ENCODE data around the gene JMJD4.

The JMJD4 gene

GRCh38 chr1:227732586-227733308 is 2.4 kb downstream of the JMJD4 start:
- no peak overlapping the region for H3K4me3 ChIP-seq (ENCODE audit: low read length)
- no peak for TF ChIP-seq CTCF (IDR thresholded peaks at IDR 0.05; ENCODE audit: insufficient read depth, low read depth, low read length, missing control alignments)
- DNase-seq (ENCODE audit: low read depth): no peak

GRCh38 chr1:227731696-227732585 is 3.2 kb downstream of the JMJD4 start:
- H3K4me3 ChIP-seq (ENCODE audit: low read length): no peak overlapping the region
- no peak for TF ChIP-seq CTCF (IDR thresholded peaks at IDR 0.05; ENCODE audit: insufficient read depth, low read depth, low read length, missing control alignments)
- DNase-seq (ENCODE audit: low read depth): no peak

DNA sequence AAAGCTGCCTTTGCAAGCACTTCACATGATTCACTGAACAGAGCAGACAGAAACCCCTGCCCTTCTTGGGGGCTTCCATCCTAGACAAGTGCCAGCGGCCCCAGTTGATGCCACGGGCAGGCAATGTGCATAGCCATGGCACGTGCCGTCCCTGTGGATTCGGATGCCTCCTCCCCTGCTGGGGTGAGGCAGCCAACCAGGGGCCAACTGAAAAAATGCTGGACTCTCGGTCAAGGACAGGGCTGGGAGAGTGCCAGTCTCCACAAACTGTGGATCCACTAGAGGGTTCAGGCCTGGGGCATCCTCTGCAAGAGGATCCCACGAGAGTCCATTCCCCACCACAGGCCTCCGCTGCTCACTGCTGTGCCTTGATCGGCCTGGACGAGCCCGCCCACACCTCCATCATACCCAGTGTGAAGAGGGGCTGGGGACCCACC is 3.8 kb downstream of the JMJD4 start:
- no peak for DNase-seq (ENCODE audit: low read depth)
- TF ChIP-seq CTCF (IDR thresholded peaks at IDR 0.05; ENCODE audit: insufficient read depth, low read depth, low read length, missing control alignments): no peak
- H3K4me3 ChIP-seq (ENCODE audit: low read length): no peak overlapping the region

- no peak for TF ChIP-seq CTCF (IDR thresholded peaks at IDR 0.05; ENCODE audit: insufficient read depth, low read depth, low read length, missing control alignments)
- no peak for DNase-seq (ENCODE audit: low read depth)
- no peak overlapping the region for H3K4me3 ChIP-seq (ENCODE audit: low read length)
Measured at GRCh38 chr1:227730630-227731151, 4.4 kb downstream of the JMJD4 start.

DNA sequence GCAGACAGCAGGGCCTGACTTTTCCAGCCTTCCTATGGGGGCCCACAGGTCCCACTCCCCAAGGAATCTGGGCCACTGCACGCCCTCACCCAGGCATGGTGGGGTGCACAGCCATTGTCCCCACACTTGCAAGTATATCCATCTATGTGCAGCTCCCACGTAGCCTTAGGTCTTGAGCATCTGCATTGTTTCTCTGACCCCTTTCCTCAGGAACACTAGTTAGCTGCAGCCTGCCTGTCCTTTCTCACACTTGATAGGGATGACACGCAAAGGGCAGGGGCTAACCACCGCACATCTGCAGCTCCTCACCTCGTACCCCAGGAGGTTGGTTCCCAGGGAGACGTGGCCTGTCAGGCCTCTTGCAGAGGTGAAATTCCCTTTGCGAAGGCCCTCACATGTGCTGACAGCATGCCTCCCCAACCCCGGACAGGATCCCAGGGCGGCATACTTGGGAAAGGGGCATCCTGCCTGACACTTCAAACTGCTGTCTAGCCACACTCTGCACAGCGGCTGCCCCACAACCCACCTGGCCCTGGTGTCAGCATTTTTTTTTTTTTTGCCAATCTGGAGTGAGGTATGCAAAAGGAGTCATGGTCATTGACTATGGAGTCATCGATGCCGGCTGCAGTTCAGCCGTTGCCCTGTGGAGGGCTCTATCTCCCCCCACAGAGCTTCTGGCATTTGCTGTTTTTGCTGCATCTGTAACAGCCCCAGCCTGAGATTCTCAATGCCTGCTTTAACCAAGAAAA is 5.0 kb downstream of the JMJD4 start:
- peak; percentile 82 for TF ChIP-seq CTCF (IDR thresholded peaks at IDR 0.05; ENCODE audit: insufficient read depth, low read depth, low read length, missing control alignments)
- no peak overlapping the region for H3K4me3 ChIP-seq (ENCODE audit: low read length)
- DNase-seq (ENCODE audit: low read depth): peak; percentile 65

- H3K4me3 ChIP-seq (ENCODE audit: low read length): peak overlapping the region; percentile 53
- TF ChIP-seq CTCF (IDR thresholded peaks at IDR 0.05; ENCODE audit: insufficient read depth, low read depth, low read length, missing control alignments): no peak
- no peak for DNase-seq (ENCODE audit: low read depth)
Measured at GRCh38 chr1:227729144-227729880, 5.8 kb downstream of the JMJD4 start.
